OCI-LY1 (cell line): ENCODE data around the gene FHIT.

Experiments
- H2AFZ ChIP-seq: fragments of 200-600 bp; sonication (generic), shearing (Covaris generic); 2 replicates; pipeline ENCODE4 v1.6.0; 2014; ENCODE audit warnings: antibody characterized with exemption, mild to moderate bottlenecking, low read length
- H3F3A ChIP-seq: fragments of 200-600 bp; sonication (generic), shearing (Covaris generic); 2 replicates; pipeline ENCODE4 v1.6.0; 2014; ENCODE audit warnings: mild to moderate bottlenecking, antibody characterized with exemption, low read length, moderate library complexity; ENCODE audit not compliant: insufficient read depth
- H3K27ac ChIP-seq: fragments of 200-600 bp; sonication (generic); 2 replicates; pipeline ENCODE4 v1.5.1; 2014; ENCODE audit warnings: low read length, mixed run types, mild to moderate bottlenecking, low read depth; ENCODE audit not compliant: poor library complexity, severe bottlenecking
- H3K27me3 ChIP-seq: fragments of 200-600 bp; sonication (generic); 2 replicates; pipeline ENCODE4 v1.6.0; 2014; ENCODE audit warnings: antibody characterized with exemption, mild to moderate bottlenecking, low read length, moderate library complexity; ENCODE audit not compliant: insufficient read depth
- H3K36me3 ChIP-seq: fragments of 200-600 bp; sonication (generic); 2 replicates; pipeline ENCODE4 v1.6.1; 2014; ENCODE audit warnings: mild to moderate bottlenecking, antibody characterized with exemption, low read length, moderate library complexity, mixed read lengths; ENCODE audit not compliant: insufficient read depth
- H3K4me1 ChIP-seq: fragments of 200-600 bp; sonication (generic); 2 replicates; pipeline ENCODE4 v1.5.1; 2014; ENCODE audit warnings: mild to moderate bottlenecking, low read length, moderate library complexity; ENCODE audit not compliant: insufficient read depth, severe bottlenecking
- H3K4me2 ChIP-seq: fragments of 200-600 bp; sonication (generic), shearing (Covaris generic); 2 replicates; pipeline ENCODE4 v1.6.1; 2014; ENCODE audit warnings: low read length
- H3K4me3 ChIP-seq: fragments of 200-600 bp; sonication (generic); 2 replicates; pipeline ENCODE4 v1.5.1; 2014; ENCODE audit warnings: low read length, low read depth, mild to moderate bottlenecking, mixed read lengths; ENCODE audit not compliant: poor library complexity, severe bottlenecking
- H3K79me2 ChIP-seq: fragments of 200-600 bp; shearing (Covaris generic); 2 replicates; pipeline ENCODE4 v1.6.1; 2016; ENCODE audit warnings: mixed run types, low read length, mixed read lengths; ENCODE audit not compliant: insufficient read depth
- H3K9ac ChIP-seq: fragments of 200-600 bp; sonication (generic), shearing (Covaris generic); 2 replicates; pipeline ENCODE4 v1.6.1; 2014; ENCODE audit warnings: mild to moderate bottlenecking, low read length, mixed read lengths
- H3K9me2 ChIP-seq: fragments of 200-600 bp; sonication (generic), shearing (Covaris generic); 2 replicates; pipeline ENCODE4 v1.6.1; 2014; ENCODE audit warnings: low read depth, mild to moderate bottlenecking, low read length, mixed read lengths
- H3K9me3 ChIP-seq: fragments of 200-600 bp; shearing (Covaris generic); 2 replicates; pipeline ENCODE4 v1.6.1; 2014; ENCODE audit warnings: low read length, mixed read lengths
- H4K20me1 ChIP-seq: fragments of 200-600 bp; sonication (generic), shearing (Covaris generic); 2 replicates; pipeline ENCODE4 v1.6.0; 2016; ENCODE audit warnings: mild to moderate bottlenecking, low read length; ENCODE audit not compliant: insufficient read depth
- CTCF ChIP-seq: fragments of 200-600 bp; sonication (generic), shearing (Covaris generic); IDR thresholded peaks from 2 replicates; pipeline ENCODE4 v1.5.1; 2017; ENCODE audit warnings: mild to moderate bottlenecking, antibody characterized with exemption, low read length, moderate library complexity, mixed read lengths
- EZH2 ChIP-seq: fragments of 200-600 bp; sonication (generic), shearing (Covaris generic); IDR thresholded peaks from 2 replicates; pipeline ENCODE4 v1.8.0; 2017; ENCODE audit warnings: borderline replicate concordance, mixed run types, mild to moderate bottlenecking, antibody characterized with exemption, low read length, moderate library complexity, mixed read lengths

FHIT gene

GRCh38 chr3:60313231-60313798 is 937.9 kb downstream of the FHIT start:
- H4K20me1 ChIP-seq: no peaks in the 10 kb centered on the region
- H3K79me2 ChIP-seq: no peaks in the 10 kb centered on the region
- H3K4me3 ChIP-seq: no peak overlapping the region
- no peak overlapping the region for H3K4me2 ChIP-seq
- H2AFZ ChIP-seq: no peak overlapping the region
- H3K36me3 ChIP-seq: no peaks in the 10 kb centered on the region
- H3K9me2 ChIP-seq: no peaks in the 10 kb centered on the region
- H3K27me3 ChIP-seq: no peaks in the 10 kb centered on the region
- H3K9me3 ChIP-seq: no peaks in the 10 kb centered on the region
- no peaks in the 10 kb centered on the region for H3K4me1 ChIP-seq
- TF ChIP-seq CTCF (no peak), EZH2 (no peak)
- no peak overlapping the region for H3K9ac ChIP-seq
- H3K27ac ChIP-seq: no peak overlapping the region
- H3F3A ChIP-seq: no peaks in the 10 kb centered on the region

DNA sequence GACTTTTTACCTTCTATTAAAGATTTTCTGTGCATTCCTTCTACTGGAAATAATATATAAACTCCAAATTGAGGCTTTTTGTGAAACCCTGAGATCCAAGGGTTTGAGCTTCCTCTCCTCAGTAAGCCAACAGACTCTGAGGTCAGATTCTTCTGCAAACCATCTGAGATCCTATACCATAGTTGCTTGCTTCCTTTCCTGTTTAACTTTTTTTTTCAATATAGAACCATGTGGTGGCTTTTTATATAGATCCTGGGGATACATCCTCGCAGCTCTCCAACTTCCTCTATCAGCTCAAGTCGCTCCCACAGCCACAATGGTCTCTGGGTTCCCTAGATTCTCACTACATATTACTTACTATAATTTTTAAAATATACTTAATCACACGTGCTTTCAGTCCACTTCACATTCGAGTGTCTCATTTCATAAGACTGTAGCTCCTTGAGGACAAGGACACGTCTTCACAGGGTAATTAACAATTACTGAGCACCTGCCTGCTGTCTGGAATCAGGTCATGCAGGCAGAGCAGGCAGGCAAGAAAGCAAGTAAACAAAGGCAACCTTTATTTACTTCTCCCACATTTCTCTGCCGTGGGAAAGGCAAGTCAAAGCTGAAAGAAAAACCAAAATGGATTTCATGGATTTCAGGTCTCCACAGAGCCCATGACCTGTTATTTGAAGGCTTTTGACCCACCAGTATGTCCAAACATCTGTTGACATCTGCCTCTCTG is 941.5 kb downstream of the FHIT start:
- no peak overlapping the region for H3K4me2 ChIP-seq
- no peaks in the 10 kb centered on the region for H3K36me3 ChIP-seq

GRCh38 chr3:60308808-60309207 is 942.4 kb downstream of the FHIT start:
- H3K27ac ChIP-seq: no peak overlapping the region
- H3K4me3 ChIP-seq: no peak overlapping the region
- no peaks in the 10 kb centered on the region for H3K79me2 ChIP-seq
- H3K9me3 ChIP-seq: no peaks in the 10 kb centered on the region
- no peaks in the 10 kb centered on the region for H3K9me2 ChIP-seq
- H3K4me1 ChIP-seq: no peaks in the 10 kb centered on the region
- H3K4me2 ChIP-seq: no peak overlapping the region
- no peak overlapping the region for H3K9ac ChIP-seq
- H3F3A ChIP-seq: no peaks in the 10 kb centered on the region
- no peak overlapping the region for H2AFZ ChIP-seq
- no peak for TF ChIP-seq EZH2
- no peak for TF ChIP-seq CTCF
- H4K20me1 ChIP-seq: no peaks in the 10 kb centered on the region
- no peaks in the 10 kb centered on the region for H3K36me3 ChIP-seq
- no peaks in the 10 kb centered on the region for H3K27me3 ChIP-seq

More for the DNA sequence above, 941.5 kb downstream of the FHIT start:
- no peaks in the 10 kb centered on the region for H3K9me2 ChIP-seq
- no peaks in the 10 kb centered on the region for H3K79me2 ChIP-seq
- H3K4me1 ChIP-seq: no peaks in the 10 kb centered on the region
- no peaks in the 10 kb centered on the region for H3K9me3 ChIP-seq
- no peak overlapping the region for H3K9ac ChIP-seq
- no peak for TF ChIP-seq EZH2
- TF ChIP-seq CTCF: no peak
- H4K20me1 ChIP-seq: no peaks in the 10 kb centered on the region
- H2AFZ ChIP-seq: no peak overlapping the region
- no peak overlapping the region for H3K27ac ChIP-seq
- H3K4me3 ChIP-seq: no peak overlapping the region
- H3K27me3 ChIP-seq: no peaks in the 10 kb centered on the region
- no peaks in the 10 kb centered on the region for H3F3A ChIP-seq
